Panc1 (cell line): ENCODE measurements around the gene NDUFA7. TPM values are rescaled to one million over a fixed set of nuclear protein-coding genes. Genes with fewer than 3 reads are reported as not detected.

ENCODE experiments used
- ATAC-seq: fragments of 200-7000 bp; cut with Tn5 transposase; 2 replicates; pipeline ENCODE4 v1.9.1; 2020; ENCODE audit warnings: mild to moderate bottlenecking, moderate library complexity
- BruUV-seq: library from RNA; stranded (reverse); fragments of 400-500 nt; replicated peaks from 2 replicates; lab custom pipeline; 2021; lab: Mats Ljungman, UMichigan
- CTCF ChIA-PET: fragments of 300-600 bp; sonication (Branson Sonifier 250); formaldehyde crosslinking; loops from one replicate; lab custom pipeline; 2022; ENCODE audit warnings: antibody characterized with exemption; lab: Charles Lee
- POLR2A ChIA-PET: fragments of 300-600 bp; sonication (Branson Sonifier 250); formaldehyde crosslinking; loops from one replicate; lab custom pipeline; 2022; ENCODE audit warnings: antibody characterized with exemption; lab: Charles Lee
- DNase-seq: peaks from one replicate; pipeline ENCODE4 v3.0.0-alpha.2; 2010; ENCODE audit warnings: low read depth, low spot score
- H3K27ac ChIP-seq: 2 replicates; pipeline ENCODE4 v1.5.1; 2011; ENCODE audit warnings: mild to moderate bottlenecking, low read length, inconsistent platforms
- H3K27me3 ChIP-seq: fragments of 200-500 bp; sonication (Bioruptor generic); 2 replicates; pipeline ENCODE4 v1.6.0; 2014; ENCODE audit warnings: low read length, inconsistent platforms; ENCODE audit not compliant: control insufficient read depth, insufficient read depth
- H3K36me3 ChIP-seq: fragments of 200-500 bp; sonication (Bioruptor generic); 2 replicates; pipeline ENCODE4 v1.5.1; 2014; ENCODE audit warnings: inconsistent platforms, mild to moderate bottlenecking, low read length, moderate library complexity; ENCODE audit not compliant: control insufficient read depth, insufficient read depth
- H3K4me1 ChIP-seq: 2 replicates; pipeline ENCODE4 v1.5.1; 2011; ENCODE audit warnings: inconsistent platforms, mild to moderate bottlenecking, low read length, moderate library complexity; ENCODE audit not compliant: control insufficient read depth, insufficient read depth
- H3K4me3 ChIP-seq, 2 experiments: 2 replicates each; pipeline ENCODE4 v1.5.1; 2011 to 2012; ENCODE audit warnings: low read depth in 2 of 2, low read length in 2 of 2, mild to moderate bottlenecking in 2 of 2, inconsistent platforms in 1 of 2, moderate library complexity in 1 of 2
- H3K9me3 ChIP-seq: fragments of 200-500 bp; sonication (Bioruptor generic); 2 replicates; pipeline ENCODE4 v1.5.1; 2014; ENCODE audit warnings: low read depth, mild to moderate bottlenecking, inconsistent platforms, low read length, moderate library complexity; ENCODE audit not compliant: control insufficient read depth, insufficient read depth
- POLR2AphosphoS5 ChIP-seq: IDR thresholded peaks from 2 replicates; pipeline ENCODE4 v1.6.1; 2012; ENCODE audit warnings: mild to moderate bottlenecking, low read depth, low read length, moderate library complexity
- SIN3A ChIP-seq: IDR thresholded peaks from 2 replicates; pipeline ENCODE4 v1.6.1; 2012; ENCODE audit warnings: low read depth, mild to moderate bottlenecking, low read length, moderate library complexity, borderline replicate concordance; ENCODE audit not compliant: insufficient read depth
- TCF7L2 ChIP-seq: IDR thresholded peaks from 2 replicates; pipeline ENCODE4 v1.6.1; 2011; ENCODE audit warnings: mild to moderate bottlenecking, low read depth, low read length, inconsistent platforms
- in situ Hi-C: cut with HindIII; loops from 2 replicates; pipeline ENCODE4 v1.10.0; 2016; ENCODE audit warnings: low sequenced_read_pairs, low pct_unique_long_range_greater_than_20kb
- intact Hi-C: fragments of 100-400 bp; cut with micrococcal nuclease; formaldehyde crosslinking; loops from one replicate; pipeline ENCODE4 v1.10.0; 2022; ENCODE audit not compliant: unreplicated experiment
- total RNA-seq: library from RNA; stranded (reverse); gene quantifications from one replicate; pipeline ENCODE4 v1.2.1, GENCODE V29; 2021; ENCODE audit not compliant: unreplicated experiment
- TF ChIP-seq, protein P1 (sequence below): fragments of 450-650 bp; IDR thresholded peaks from 2 replicates; pipeline ENCODE4 v1.5.1; 2017; ENCODE audit warnings: mild to moderate bottlenecking
- TF ChIP-seq, protein P2 (sequence below), 2 experiments: IDR thresholded peaks; 2 replicates each; pipeline ENCODE4 v1.6.1; 2011 to 2012; ENCODE audit warnings: low read depth in 2 of 2, control low read depth in 1 of 2, low read length in 1 of 2, mild to moderate bottlenecking in 1 of 2, moderate library complexity in 1 of 2; ENCODE audit not compliant: insufficient read depth in 1 of 2

The NDUFA7 gene
- total RNA-seq, 1 experiment from 2014 or later: 36.8 TPM

DNA sequence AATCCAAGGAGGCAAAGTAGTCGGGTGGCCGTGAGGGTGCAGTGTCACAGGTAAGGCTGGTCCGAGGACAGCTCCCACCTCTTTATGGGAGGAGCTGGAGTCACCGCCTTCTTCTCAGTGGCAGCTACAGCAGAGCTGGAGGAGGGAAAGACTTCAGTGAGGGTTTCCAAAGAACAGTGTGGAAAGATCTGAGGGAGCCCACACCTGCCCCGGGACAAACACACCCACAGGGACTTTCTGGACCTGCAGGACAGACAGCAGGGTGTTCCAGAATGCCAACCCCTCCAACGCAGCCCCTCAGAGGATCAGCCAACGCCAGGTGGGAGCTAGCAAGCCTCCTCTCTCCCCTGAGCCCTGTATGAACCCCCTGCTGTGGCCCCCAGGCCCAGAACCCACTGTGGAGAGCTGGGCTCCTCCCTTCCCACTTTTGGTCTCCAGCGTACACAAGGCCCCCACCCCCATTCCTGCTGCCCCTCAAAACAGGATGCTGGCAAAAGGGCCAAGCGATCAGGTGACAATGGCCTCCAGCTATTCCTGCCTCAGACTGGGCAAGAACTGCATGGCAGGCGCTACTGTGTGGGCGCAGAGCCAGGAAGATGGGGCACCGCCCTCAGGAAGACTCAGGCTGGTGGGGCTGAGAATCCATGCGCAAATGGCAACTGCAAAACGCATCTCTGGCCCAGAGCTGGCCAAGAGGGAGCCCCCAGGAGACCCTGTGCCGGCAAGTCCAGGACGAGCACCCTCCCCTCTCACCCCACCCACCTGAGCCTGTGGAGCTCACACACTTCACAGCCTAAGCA lies 9.5 kb downstream of the NDUFA7 start:
- intact Hi-C loops (no loop called here), in situ Hi-C loops (no loop called here)
- Histone ChIP-seq H3K36me3 (no peaks in the 10 kb centered on the region; the same call in 1 of the 2 replicates), H3K9me3 (no peaks in the 10 kb centered on the region), H3K4me3 (no peak overlapping the region), H3K27me3 (no peaks in the 10 kb centered on the region), H3K4me1 (peaks cover 6% of the 10 kb centered on the region), H3K27ac (no peak overlapping the region)
- no peak for TF ChIP-seq TCF7L2
- TF ChIP-seq, protein P1, sequence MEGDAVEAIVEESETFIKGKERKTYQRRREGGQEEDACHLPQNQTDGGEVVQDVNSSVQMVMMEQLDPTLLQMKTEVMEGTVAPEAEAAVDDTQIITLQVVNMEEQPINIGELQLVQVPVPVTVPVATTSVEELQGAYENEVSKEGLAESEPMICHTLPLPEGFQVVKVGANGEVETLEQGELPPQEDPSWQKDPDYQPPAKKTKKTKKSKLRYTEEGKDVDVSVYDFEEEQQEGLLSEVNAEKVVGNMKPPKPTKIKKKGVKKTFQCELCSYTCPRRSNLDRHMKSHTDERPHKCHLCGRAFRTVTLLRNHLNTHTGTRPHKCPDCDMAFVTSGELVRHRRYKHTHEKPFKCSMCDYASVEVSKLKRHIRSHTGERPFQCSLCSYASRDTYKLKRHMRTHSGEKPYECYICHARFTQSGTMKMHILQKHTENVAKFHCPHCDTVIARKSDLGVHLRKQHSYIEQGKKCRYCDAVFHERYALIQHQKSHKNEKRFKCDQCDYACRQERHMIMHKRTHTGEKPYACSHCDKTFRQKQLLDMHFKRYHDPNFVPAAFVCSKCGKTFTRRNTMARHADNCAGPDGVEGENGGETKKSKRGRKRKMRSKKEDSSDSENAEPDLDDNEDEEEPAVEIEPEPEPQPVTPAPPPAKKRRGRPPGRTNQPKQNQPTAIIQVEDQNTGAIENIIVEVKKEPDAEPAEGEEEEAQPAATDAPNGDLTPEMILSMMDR: no peak
- BruUV-seq: no TSS peak
- ATAC-seq (no peak), DNase-seq (no peak)
- ChIA-PET POLR2A (no interaction called here), CTCF (no interaction called here)

DNA sequence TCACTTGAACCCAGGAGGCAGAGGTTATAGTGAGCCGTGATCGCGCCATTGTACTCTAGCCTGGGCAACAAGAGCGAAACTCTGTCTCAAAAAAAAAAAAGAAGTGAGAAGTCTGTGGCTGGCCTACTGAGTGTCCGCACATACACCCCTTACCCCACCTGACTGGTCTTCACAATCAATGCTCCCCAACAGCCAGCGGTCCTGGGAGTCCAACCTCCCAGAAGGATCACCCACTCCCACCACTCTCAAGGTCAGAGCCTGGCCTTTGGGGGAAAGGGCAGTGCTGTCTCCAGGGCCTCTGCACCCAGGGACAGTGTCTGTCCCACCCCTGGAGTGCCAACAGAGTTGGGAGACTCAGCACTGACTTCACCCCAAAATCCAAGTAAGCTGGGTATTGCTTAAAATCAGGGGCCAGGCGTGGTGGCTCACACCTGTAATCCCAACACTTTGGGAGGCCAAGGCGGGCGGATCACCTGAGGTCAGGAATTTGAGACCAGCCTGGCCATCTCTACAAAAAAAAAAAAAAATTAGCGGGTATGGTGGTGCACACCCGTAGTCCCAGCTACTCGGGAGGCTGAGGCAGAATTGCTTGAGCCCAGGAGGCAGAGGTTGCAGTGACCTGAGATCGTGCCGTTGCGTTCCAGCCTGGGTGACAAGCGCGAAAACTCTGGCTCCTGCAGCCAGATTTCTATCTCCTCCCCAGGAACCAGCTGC lies 10.7 kb downstream of the NDUFA7 start:
- Histone ChIP-seq H3K4me1 (peaks cover 11% of the 10 kb centered on the region), H3K36me3 (no peaks in the 10 kb centered on the region; the same call in 1 of the 2 replicates), H3K27me3 (no peaks in the 10 kb centered on the region), H3K4me3 (no peak overlapping the region), H3K27ac (no peak overlapping the region), H3K9me3 (no peaks in the 10 kb centered on the region)
- intact Hi-C loops (no loop called here), in situ Hi-C loops (no loop called here)
- TF ChIP-seq, protein P2, sequence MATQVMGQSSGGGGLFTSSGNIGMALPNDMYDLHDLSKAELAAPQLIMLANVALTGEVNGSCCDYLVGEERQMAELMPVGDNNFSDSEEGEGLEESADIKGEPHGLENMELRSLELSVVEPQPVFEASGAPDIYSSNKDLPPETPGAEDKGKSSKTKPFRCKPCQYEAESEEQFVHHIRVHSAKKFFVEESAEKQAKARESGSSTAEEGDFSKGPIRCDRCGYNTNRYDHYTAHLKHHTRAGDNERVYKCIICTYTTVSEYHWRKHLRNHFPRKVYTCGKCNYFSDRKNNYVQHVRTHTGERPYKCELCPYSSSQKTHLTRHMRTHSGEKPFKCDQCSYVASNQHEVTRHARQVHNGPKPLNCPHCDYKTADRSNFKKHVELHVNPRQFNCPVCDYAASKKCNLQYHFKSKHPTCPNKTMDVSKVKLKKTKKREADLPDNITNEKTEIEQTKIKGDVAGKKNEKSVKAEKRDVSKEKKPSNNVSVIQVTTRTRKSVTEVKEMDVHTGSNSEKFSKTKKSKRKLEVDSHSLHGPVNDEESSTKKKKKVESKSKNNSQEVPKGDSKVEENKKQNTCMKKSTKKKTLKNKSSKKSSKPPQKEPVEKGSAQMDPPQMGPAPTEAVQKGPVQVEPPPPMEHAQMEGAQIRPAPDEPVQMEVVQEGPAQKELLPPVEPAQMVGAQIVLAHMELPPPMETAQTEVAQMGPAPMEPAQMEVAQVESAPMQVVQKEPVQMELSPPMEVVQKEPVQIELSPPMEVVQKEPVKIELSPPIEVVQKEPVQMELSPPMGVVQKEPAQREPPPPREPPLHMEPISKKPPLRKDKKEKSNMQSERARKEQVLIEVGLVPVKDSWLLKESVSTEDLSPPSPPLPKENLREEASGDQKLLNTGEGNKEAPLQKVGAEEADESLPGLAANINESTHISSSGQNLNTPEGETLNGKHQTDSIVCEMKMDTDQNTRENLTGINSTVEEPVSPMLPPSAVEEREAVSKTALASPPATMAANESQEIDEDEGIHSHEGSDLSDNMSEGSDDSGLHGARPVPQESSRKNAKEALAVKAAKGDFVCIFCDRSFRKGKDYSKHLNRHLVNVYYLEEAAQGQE (IDR thresholded peaks at IDR 0.05; ENCODE audit: insufficient read depth in 1 of 2, low read depth in 2 of 2, low read length in 1 of 2): no peak
- TF ChIP-seq POLR2AphosphoS5 (no peak), SIN3A (no peak), TCF7L2 (no peak)
- TF ChIP-seq, protein P1: no peak
- ATAC-seq: no peak
- no TSS peak for BruUV-seq
- DNase-seq: no peak
- POLR2A ChIA-PET: no interaction called here
- CTCF ChIA-PET: no interaction called here
